Measurements from ENCODE around the gene LYRM2. TPM values are rescaled to one million over a fixed set of nuclear protein-coding genes. Genes with fewer than 3 reads are reported as not detected.

Gene LYRM2
- total RNA-seq, 4 donors from 2014 or later: 18.3 to 33.4 (median 21.9) TPM

DNA sequence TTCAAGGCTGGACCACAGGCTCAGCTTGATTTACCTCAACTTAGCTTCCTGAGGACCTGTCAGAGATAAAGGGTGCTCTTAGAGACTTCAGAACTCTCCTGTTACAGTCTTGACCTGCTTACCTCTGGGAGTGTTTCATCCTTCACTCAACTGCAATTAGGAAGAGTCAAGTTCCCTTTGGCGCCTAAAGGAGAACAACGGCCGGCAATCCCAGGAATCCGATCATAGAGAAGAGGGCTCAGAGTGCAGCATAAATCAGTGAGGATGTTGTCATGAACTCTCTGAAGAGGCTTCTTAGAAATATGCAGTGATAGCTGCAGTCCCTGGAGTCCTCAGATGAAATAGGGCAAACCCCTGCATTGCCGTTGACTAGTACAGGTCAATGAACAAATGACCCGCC lies 36.4 kb downstream of the LYRM2 start:
- no CpG with 5 or more reads among the region's 6 CpGs for WGBS, 2 donors (ENCODE audit: low coverage in 1 of 2)
- Histone ChIP-seq H3K27ac (no peak overlapping the region), H3K36me3 (peaks cover 0 to 16% of the 10 kb centered on the region in 2 donors), H3K9me3 (no peaks in the 10 kb centered on the region), H3K4me3 (no peak overlapping the region), H3K4me1 (no peaks in the 10 kb centered on the region), H3K27me3 (no peaks in the 10 kb centered on the region)
- no peak for ATAC-seq
- TF ChIP-seq POLR2AphosphoS5 (IDR thresholded peaks at IDR 0.05) (no peak), EP300 (IDR thresholded peaks at IDR 0.05) (no peak), POLR2A (IDR thresholded peaks at IDR 0.05) (no peak)
- TF ChIP-seq, protein P1, sequence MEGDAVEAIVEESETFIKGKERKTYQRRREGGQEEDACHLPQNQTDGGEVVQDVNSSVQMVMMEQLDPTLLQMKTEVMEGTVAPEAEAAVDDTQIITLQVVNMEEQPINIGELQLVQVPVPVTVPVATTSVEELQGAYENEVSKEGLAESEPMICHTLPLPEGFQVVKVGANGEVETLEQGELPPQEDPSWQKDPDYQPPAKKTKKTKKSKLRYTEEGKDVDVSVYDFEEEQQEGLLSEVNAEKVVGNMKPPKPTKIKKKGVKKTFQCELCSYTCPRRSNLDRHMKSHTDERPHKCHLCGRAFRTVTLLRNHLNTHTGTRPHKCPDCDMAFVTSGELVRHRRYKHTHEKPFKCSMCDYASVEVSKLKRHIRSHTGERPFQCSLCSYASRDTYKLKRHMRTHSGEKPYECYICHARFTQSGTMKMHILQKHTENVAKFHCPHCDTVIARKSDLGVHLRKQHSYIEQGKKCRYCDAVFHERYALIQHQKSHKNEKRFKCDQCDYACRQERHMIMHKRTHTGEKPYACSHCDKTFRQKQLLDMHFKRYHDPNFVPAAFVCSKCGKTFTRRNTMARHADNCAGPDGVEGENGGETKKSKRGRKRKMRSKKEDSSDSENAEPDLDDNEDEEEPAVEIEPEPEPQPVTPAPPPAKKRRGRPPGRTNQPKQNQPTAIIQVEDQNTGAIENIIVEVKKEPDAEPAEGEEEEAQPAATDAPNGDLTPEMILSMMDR (IDR thresholded peaks at IDR 0.05): no peak

DNA sequence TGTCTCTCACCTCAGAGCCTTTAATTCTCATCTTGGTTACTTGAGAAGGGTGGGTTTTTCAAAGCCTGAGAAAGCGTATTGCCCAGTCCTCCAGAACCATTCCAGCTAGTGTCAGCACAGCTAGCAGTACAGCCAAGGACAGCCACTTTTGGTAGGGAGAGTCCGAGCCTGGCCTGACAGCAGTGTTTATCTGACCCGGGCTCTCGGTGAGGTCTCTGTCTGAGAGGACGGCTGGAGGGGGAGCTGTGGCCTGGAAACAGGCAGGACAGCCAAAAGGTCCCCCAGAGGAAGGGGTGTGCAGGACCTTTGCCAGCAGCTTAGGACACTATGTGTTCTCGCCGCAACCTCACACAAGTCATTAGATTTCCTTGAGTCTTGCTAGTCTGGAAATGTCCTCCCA lies 38.8 kb downstream of the LYRM2 start:
- no peaks in the 10 kb centered on the region for H3K4me1 ChIP-seq
- H3K27ac ChIP-seq: no peak overlapping the region
- H3K9me3 ChIP-seq: no peaks in the 10 kb centered on the region
- ATAC-seq: no peak
- WGBS, 2 donors (ENCODE audit: low coverage in 1 of 2): 64% methylated on average over 2 of the region's 7 CpGs; no CpG with 5 or more reads in 1 of the 2 donors
- peaks cover 0 to 5% of the 10 kb centered on the region in 2 donors for H3K36me3 ChIP-seq
- H3K27me3 ChIP-seq: no peaks in the 10 kb centered on the region
- no peak overlapping the region for H3K4me3 ChIP-seq
- TF ChIP-seq POLR2AphosphoS5 (IDR thresholded peaks at IDR 0.05) (no peak), POLR2A (IDR thresholded peaks at IDR 0.05) (no peak)
- TF ChIP-seq, protein P1 (IDR thresholded peaks at IDR 0.05): no peak

DNA sequence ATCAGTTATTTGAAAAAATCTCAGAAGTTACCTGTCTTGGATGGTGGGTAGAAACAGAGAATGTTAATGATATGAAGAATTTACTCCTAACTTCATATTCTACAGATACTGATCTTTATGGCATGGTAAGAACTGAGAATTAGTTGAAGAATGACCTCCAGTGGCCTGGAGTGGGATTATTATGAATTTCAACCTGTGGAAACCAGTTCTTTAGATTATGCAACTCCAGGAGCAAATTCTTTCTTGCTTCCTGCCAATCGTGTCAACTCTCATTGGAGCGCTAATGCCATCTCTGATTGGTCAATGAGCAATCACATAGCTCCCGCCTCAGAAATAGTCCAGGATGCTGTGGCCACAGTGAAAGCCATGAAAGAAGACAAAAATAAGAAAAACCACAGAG lies 40.6 kb downstream of the LYRM2 start:
- Histone ChIP-seq H3K4me3 (no peak overlapping the region), H3K27ac (no peak overlapping the region), H3K27me3 (no peaks in the 10 kb centered on the region), H3K36me3 (peaks cover 0 to 5% of the 10 kb centered on the region in 2 donors), H3K9me3 (no peaks in the 10 kb centered on the region), H3K4me1 (no peaks in the 10 kb centered on the region)
- TF ChIP-seq POLR2A (IDR thresholded peaks at IDR 0.05) (no peak), POLR2AphosphoS5 (IDR thresholded peaks at IDR 0.05) (no peak)
- TF ChIP-seq, protein P1 (IDR thresholded peaks at IDR 0.05): no peak
- WGBS, 2 donors (ENCODE audit: low coverage in 1 of 2): 10 to 21% methylated on average over 2 of the region's 3 CpGs
- ATAC-seq: peak; percentile 37

DNA sequence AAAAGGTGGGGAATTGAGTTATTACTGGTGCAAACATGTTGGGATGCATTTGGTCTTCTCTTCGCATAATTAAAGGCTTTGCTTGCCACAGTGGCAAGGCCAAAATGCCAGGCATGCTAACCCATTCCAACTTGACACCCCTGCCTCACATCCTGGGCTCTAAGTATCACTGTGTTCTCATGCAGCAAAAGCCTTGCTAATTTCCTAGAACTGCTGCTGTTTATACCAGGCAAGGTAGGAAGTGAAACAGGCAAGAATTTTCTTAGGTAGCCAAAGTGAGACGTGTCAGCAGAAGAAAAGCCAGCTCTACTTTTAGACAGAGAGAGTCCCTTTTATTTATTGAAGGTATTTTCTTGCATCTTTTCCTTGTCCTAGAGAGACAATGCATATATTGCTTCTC lies 41.2 kb downstream of the LYRM2 start:
- ATAC-seq: no peak
- H3K36me3 ChIP-seq: no peaks in the 10 kb centered on the region
- WGBS, 2 donors (ENCODE audit: low coverage in 1 of 2): 47 to 50% methylated on average over 1 to 2 of the region's 2 CpGs

DNA sequence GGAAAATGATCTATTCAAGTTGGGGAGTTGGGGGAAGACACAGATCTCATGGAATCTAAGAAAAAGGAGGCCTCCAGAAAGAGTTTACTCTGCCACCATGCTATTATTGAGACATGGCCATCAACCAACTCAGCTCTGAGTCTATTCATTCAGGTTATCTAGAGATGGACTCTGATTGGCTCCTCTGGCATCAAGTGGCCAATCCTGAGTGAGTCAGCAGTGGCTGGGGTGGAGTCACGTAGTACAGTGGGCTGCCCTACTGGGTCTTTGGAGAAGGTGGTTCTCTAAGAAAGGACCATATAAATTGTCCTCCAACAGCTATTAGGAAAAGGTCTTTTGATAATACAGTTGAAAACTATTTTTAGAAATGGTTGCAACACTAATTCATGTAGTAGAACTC lies 42.1 kb downstream of the LYRM2 start:
- H3K4me1 ChIP-seq: no peaks in the 10 kb centered on the region
- no peaks in the 10 kb centered on the region for H3K9me3 ChIP-seq
- H3K27me3 ChIP-seq: no peaks in the 10 kb centered on the region
- TF ChIP-seq, protein P1 (IDR thresholded peaks at IDR 0.05): no peak
- no peak for TF ChIP-seq EP300 (IDR thresholded peaks at IDR 0.05)
- no peak for TF ChIP-seq POLR2AphosphoS5 (IDR thresholded peaks at IDR 0.05)
- TF ChIP-seq POLR2A (IDR thresholded peaks at IDR 0.05): no peak
- no peak overlapping the region for H3K27ac ChIP-seq
- no peak for ATAC-seq
- no peaks in the 10 kb centered on the region for H3K36me3 ChIP-seq
- no peak overlapping the region for H3K4me3 ChIP-seq
- WGBS, 2 donors (ENCODE audit: low coverage in 1 of 2): no CpG with 5 or more reads among the region's 1 CpG

More for the DNA sequence above, 41.2 kb downstream of the LYRM2 start:
- Histone ChIP-seq H3K9me3 (no peaks in the 10 kb centered on the region), H3K4me3 (no peak overlapping the region), H3K27me3 (no peaks in the 10 kb centered on the region), H3K4me1 (no peaks in the 10 kb centered on the region), H3K27ac (no peak overlapping the region)
- TF ChIP-seq POLR2AphosphoS5 (IDR thresholded peaks at IDR 0.05) (no peak), EP300 (IDR thresholded peaks at IDR 0.05) (no peak), POLR2A (IDR thresholded peaks at IDR 0.05) (no peak)
- TF ChIP-seq, protein P1 (IDR thresholded peaks at IDR 0.05): no peak
